GM06990 (cell line): ENCODE measurements around the gene TMEM47.

Experiments
- DNase-seq: peaks from one replicate; pipeline ENCODE4 v3.0.0-alpha.2; 2011; ENCODE audit not compliant: insufficient read length; ENCODE audit errors: extremely low read depth
- H3K27me3 ChIP-seq: replicated peaks from 2 replicates; pipeline ENCODE4 v1.6.0; 2011; ENCODE audit warnings: low read length; ENCODE audit not compliant: control insufficient read depth, insufficient read depth
- H3K36me3 ChIP-seq: 2 replicates; pipeline ENCODE4 v1.5.1; 2011; ENCODE audit warnings: low read length; ENCODE audit not compliant: control insufficient read depth, insufficient read depth
- H3K4me3 ChIP-seq: replicated peaks from 2 replicates; pipeline ENCODE4 v1.5.1; 2011; ENCODE audit warnings: low read depth, mild to moderate bottlenecking, control low read depth, low read length
- CTCF ChIP-seq: IDR thresholded peaks from 2 replicates; pipeline ENCODE4 v1.5.1; 2011; ENCODE audit warnings: low read length, control low read depth, mild to moderate bottlenecking, inconsistent platforms; ENCODE audit not compliant: insufficient read depth, poor library complexity, severe bottlenecking

Gene TMEM47

GRCh38 chrX:34634349-34634748 is 22.7 kb downstream of the TMEM47 start:
- H3K4me3 ChIP-seq, result no peak overlapping the region
- DNase-seq, result no peak
- no peaks in the 10 kb centered on the region for H3K36me3 ChIP-seq
- no peak for TF ChIP-seq CTCF
- no peaks in the 10 kb centered on the region for H3K27me3 ChIP-seq

GRCh38 chrX:34632384-34632783 is 24.7 kb downstream of the TMEM47 start:
- Histone ChIP-seq H3K36me3 (no peaks in the 10 kb centered on the region), H3K4me3 (no peak overlapping the region), H3K27me3 (no peaks in the 10 kb centered on the region)
- TF ChIP-seq CTCF, result no peak
- DNase-seq, result no peak

GRCh38 chrX:34631479-34632220 is 25.4 kb downstream of the TMEM47 start:
- Histone ChIP-seq H3K4me3 (no peak overlapping the region), H3K27me3 (no peaks in the 10 kb centered on the region), H3K36me3 (no peaks in the 10 kb centered on the region)
- TF ChIP-seq CTCF, result no peak
- no peak for DNase-seq

GRCh38 chrX:34629572-34629971 is 27.5 kb downstream of the TMEM47 start:
- Histone ChIP-seq H3K36me3 (no peaks in the 10 kb centered on the region), H3K4me3 (no peak overlapping the region), H3K27me3 (no peaks in the 10 kb centered on the region)
- no peak for TF ChIP-seq CTCF
- DNase-seq, result no peak

- Histone ChIP-seq H3K36me3 (no peaks in the 10 kb centered on the region), H3K27me3 (no peaks in the 10 kb centered on the region), H3K4me3 (no peak overlapping the region)
- no peak for DNase-seq
- TF ChIP-seq CTCF, result no peak
These were observed 32.7 kb downstream of the TMEM47 start for GRCh38 chrX:34624416-34624815.

GRCh38 chrX:34619920-34620319 is 37.2 kb downstream of the TMEM47 start:
- H3K4me3 ChIP-seq, result no peak overlapping the region
- no peaks in the 10 kb centered on the region for H3K36me3 ChIP-seq
- no peak for TF ChIP-seq CTCF
- no peaks in the 10 kb centered on the region for H3K27me3 ChIP-seq
- DNase-seq, result no peak
